IMR-90 (cell line): ENCODE measurements around the gene HLA-B. TPM values are rescaled to one million over a fixed set of nuclear protein-coding genes. Genes with fewer than 3 reads are reported as not detected.

Experiments used
- ATAC-seq: fragments of 200-7000 bp; cut with Tn5 transposase; 2 replicates; pipeline ENCODE4 v1.9.1; 2020; ENCODE audit warnings: low read depth, mild to moderate bottlenecking, moderate library complexity
- BruUV-seq: library from RNA; stranded (reverse); fragments of 400-500 nt; replicated peaks from 2 replicates; lab custom pipeline; 2021; lab: Mats Ljungman, UMichigan
- CTCF ChIA-PET: fragments of 300-600 bp; formaldehyde crosslinking; extraction: SDS; loops from one replicate; lab custom pipeline; 2021; ENCODE audit warnings: antibody characterized with exemption; lab: Yijun Ruan, JAX
- POLR2A ChIA-PET: fragments of 300-600 bp; sonication (Branson Sonifier 250); formaldehyde crosslinking; loops from one replicate; lab custom pipeline; 2022; ENCODE audit warnings: antibody characterized with exemption; ENCODE audit not compliant: unreplicated experiment; lab: Charles Lee
- DNase-seq: peaks from one replicate; pipeline ENCODE4 v3.0.0; 2013
- H2AFZ ChIP-seq: replicated peaks from 2 replicates; pipeline ENCODE3; 2013; ENCODE audit warnings: low read length, mild to moderate bottlenecking; ENCODE audit not compliant: poor library complexity
- H2AK5ac ChIP-seq: 2 replicates; pipeline ENCODE4 v1.6.1; 2013; ENCODE audit warnings: low read depth, low read length, inconsistent platforms
- H2AK9ac ChIP-seq: replicated peaks from 2 replicates; pipeline ENCODE3; 2013; ENCODE audit warnings: mild to moderate bottlenecking, low read depth, low read length, moderate library complexity; ENCODE audit not compliant: poor library complexity
- H2BK120ac ChIP-seq: 2 replicates; pipeline ENCODE4 v1.6.1; 2013; ENCODE audit warnings: low read depth, low read length, inconsistent platforms
- H2BK15ac ChIP-seq: 3 replicates; pipeline ENCODE4 v1.6.1; 2013; ENCODE audit warnings: low read depth, low read length, inconsistent platforms
- H2BK20ac ChIP-seq: 2 replicates; pipeline ENCODE4 v1.6.1; 2013; ENCODE audit warnings: low read depth, mild to moderate bottlenecking, inconsistent platforms, low read length, moderate library complexity
- H2BK5ac ChIP-seq: 2 replicates; pipeline ENCODE4 v1.6.1; 2013; ENCODE audit warnings: mild to moderate bottlenecking, low read depth, low read length, inconsistent platforms; ENCODE audit not compliant: poor library complexity, severe bottlenecking
- H3K14ac ChIP-seq: replicated peaks from 2 replicates; pipeline ENCODE4 v1.6.1; 2013; ENCODE audit warnings: low read depth, low read length, inconsistent platforms
- H3K18ac ChIP-seq: 2 replicates; pipeline ENCODE4 v1.6.1; 2013; ENCODE audit warnings: low read depth, low read length, control low read depth
- H3K23ac ChIP-seq: 2 replicates; pipeline ENCODE4 v1.6.1; 2013; ENCODE audit warnings: low read depth, low read length, inconsistent platforms
- H3K27ac ChIP-seq: 2 replicates; pipeline ENCODE4 v1.5.1; 2013; ENCODE audit warnings: mild to moderate bottlenecking, control low read depth, low read length; ENCODE audit not compliant: insufficient read depth
- H3K27me3 ChIP-seq: 2 replicates; pipeline ENCODE4 v1.6.1; 2013; ENCODE audit warnings: low read length; ENCODE audit not compliant: control insufficient read depth, insufficient read depth
- H3K36me3 ChIP-seq: 2 replicates; pipeline ENCODE4 v1.6.1; 2013; ENCODE audit warnings: low read length, mixed read lengths; ENCODE audit not compliant: control insufficient read depth, insufficient read depth
- H3K4ac ChIP-seq: 2 replicates; pipeline ENCODE4 v1.6.1; 2013; ENCODE audit warnings: low read depth, low read length, inconsistent platforms
- H3K4me1 ChIP-seq: 2 replicates; pipeline ENCODE4 v1.6.1; 2013; ENCODE audit warnings: low read length, mixed read lengths; ENCODE audit not compliant: control insufficient read depth, insufficient read depth
- H3K4me2 ChIP-seq: 2 replicates; pipeline ENCODE4 v1.6.1; 2013; ENCODE audit warnings: low read depth, mild to moderate bottlenecking, control low read depth, low read length, moderate library complexity
- H3K4me3 ChIP-seq: 2 replicates; pipeline ENCODE4 v1.5.1; 2013; ENCODE audit warnings: low read depth, mild to moderate bottlenecking, control low read depth, low read length, moderate library complexity; ENCODE audit not compliant: insufficient read depth
- H3K56ac ChIP-seq: 2 replicates; pipeline ENCODE4 v1.6.1; 2013; ENCODE audit warnings: low read length, inconsistent platforms; ENCODE audit not compliant: insufficient read depth; ENCODE audit errors: extremely low read depth
- H3K79me1 ChIP-seq, 2 experiments: 2 replicates each; pipeline ENCODE4 v1.6.1; 2013; ENCODE audit warnings: low read length in 2 of 2, inconsistent platforms in 1 of 2, low read depth in 1 of 2
- H3K9ac ChIP-seq: 2 replicates; pipeline ENCODE4 v1.6.1; 2013; ENCODE audit warnings: low read depth, low read length, control low read depth
- H3K9me1 ChIP-seq: 2 replicates; pipeline ENCODE4 v1.6.1; 2013; ENCODE audit warnings: low read length, inconsistent platforms; ENCODE audit not compliant: insufficient read depth
- H3K9me3 ChIP-seq: 2 replicates; pipeline ENCODE4 v1.6.1; 2013; ENCODE audit warnings: low read length; ENCODE audit not compliant: control insufficient read depth, insufficient read depth
- H4K20me1 ChIP-seq: 2 replicates; pipeline ENCODE4 v1.6.1; 2013; ENCODE audit warnings: low read length, inconsistent platforms; ENCODE audit not compliant: insufficient read depth
- H4K5ac ChIP-seq: 2 replicates; pipeline ENCODE4 v1.6.1; 2013; ENCODE audit warnings: mild to moderate bottlenecking, low read depth, low read length, control low read depth
- H4K8ac ChIP-seq, 2 experiments: 2 replicates each; pipeline ENCODE4 v1.6.1; 2013; ENCODE audit warnings: low read depth in 2 of 2, low read length in 2 of 2, control low read depth in 1 of 2, inconsistent platforms in 1 of 2
- H4K91ac ChIP-seq: 2 replicates; pipeline ENCODE4 v1.6.1; 2013; ENCODE audit warnings: low read depth, low read length, inconsistent platforms; ENCODE audit not compliant: insufficient read depth
- CEBPB ChIP-seq: IDR thresholded peaks from 2 replicates; pipeline ENCODE4 v1.6.1; 2012; ENCODE audit warnings: low read depth, low read length, improper control_type of control experiment
- CHD1 ChIP-seq: IDR thresholded peaks from 2 replicates; pipeline ENCODE4 v1.6.1; 2012; ENCODE audit warnings: low read depth, low read length, improper control_type of control experiment
- CTCF ChIP-seq: conservative IDR thresholded peaks from 2 replicates; pipeline ENCODE4 v1.5.1; 2012; ENCODE audit warnings: mild to moderate bottlenecking, low read depth, low read length, improper control_type of control experiment
- ELK1 ChIP-seq: fragments of 150-350 bp; IDR thresholded peaks from 2 replicates; pipeline ENCODE4 v1.6.1; 2016; ENCODE audit warnings: low read depth, mild to moderate bottlenecking, low read length, moderate library complexity, borderline replicate concordance
- FOS ChIP-seq: fragments of 150-350 bp; IDR thresholded peaks from 2 replicates; pipeline ENCODE4 v1.6.1; 2016; ENCODE audit warnings: low read depth, low read length
- MAFK ChIP-seq: IDR thresholded peaks from 2 replicates; pipeline ENCODE4 v1.6.1; 2012; ENCODE audit warnings: low read depth, low read length, improper control_type of control experiment
- MAZ ChIP-seq: IDR thresholded peaks from 2 replicates; pipeline ENCODE4 v1.6.1; 2012; ENCODE audit warnings: low read depth, mild to moderate bottlenecking, low read length, improper control_type of control experiment, moderate library complexity, borderline replicate concordance
- MXI1 ChIP-seq: IDR thresholded peaks from 2 replicates; pipeline ENCODE4 v1.6.1; 2012; ENCODE audit warnings: low read depth, mild to moderate bottlenecking, low read length, moderate library complexity, borderline replicate concordance
- POLR2A ChIP-seq: IDR thresholded peaks from 2 replicates; pipeline ENCODE4 v1.6.1; 2012; ENCODE audit warnings: mild to moderate bottlenecking, low read depth, low read length
- RAD21 ChIP-seq: IDR thresholded peaks from 2 replicates; pipeline ENCODE4 v1.6.1; 2012; ENCODE audit warnings: low read length, improper control_type of control experiment
- SMC3 ChIP-seq: fragments of 150-350 bp; IDR thresholded peaks from 2 replicates; pipeline ENCODE4 v1.6.1; 2016; ENCODE audit warnings: low read depth, mild to moderate bottlenecking, antibody characterized with exemption, low read length, moderate library complexity
- USF2 ChIP-seq: fragments of 150-350 bp; IDR thresholded peaks from 2 replicates; pipeline ENCODE4 v1.6.1; 2017; ENCODE audit warnings: mild to moderate bottlenecking, antibody characterized with exemption, low read length, low read depth
- WGBS, 2 experiments: methylation state at CpG; one replicate each; pipeline versions ENCODE4 v1.1.5 to v1.1.7; 2013; ENCODE audit warnings: missing lambda C conversion rate in 2 of 2; ENCODE audit not compliant: insufficient read length in 1 of 2; ENCODE audit errors: extremely low coverage in 2 of 2; 5-methylcytosine and 5-hydroxymethylcytosine counted together
- dilution Hi-C: fragments of 300-500 bp; cut with HindIII; formaldehyde crosslinking; loops from one replicate; pipeline ENCODE4 v1.14.3; 2018; ENCODE audit warnings: low sequenced_read_pairs; ENCODE audit not compliant: unreplicated experiment
- in situ Hi-C: fragments of 300-500 bp; cut with MboI; formaldehyde crosslinking; loops from 3 replicates; pipeline ENCODE4 v1.14.3; 2019; ENCODE audit warnings: low sequenced_read_pairs, inconsistent platforms, mixed read lengths
- intact Hi-C: fragments of 100-400 bp; cut with micrococcal nuclease; formaldehyde crosslinking; loops from 2 replicates; pipeline ENCODE4 v1.10.0; 2022
- polyA plus RNA-seq, 3 experiments: library from polyadenylated mRNA; depleted of rRNA; stranded (reverse); fragments of >200 nt; gene quantifications; 2 replicates each; pipeline ENCODE4 v1.2.3, GENCODE V29; 2012; ENCODE audit warnings: low replicate concordance in 1 of 3
- total RNA-seq: library from RNA; depleted of rRNA; stranded (reverse); fragments of >200 nt; gene quantifications from 2 replicates; pipeline ENCODE4 v1.2.3, GENCODE V29; 2012

HLA-B gene
- total and polyA plus RNA-seq, 2 of the 4 experiments (the other 2 are of a cell fraction), result 44.1 to 309 TPM

GRCh38 chr6:31351401-31352309 is 5.3 kb downstream of the HLA-B start:
- ChIA-PET POLR2A (no interaction called here), CTCF (no interaction called here)
- Histone ChIP-seq H3K56ac (no peak overlapping the region), H2BK15ac (no peak overlapping the region), H3K27ac (no peak overlapping the region), H4K5ac (no peak overlapping the region), H2BK20ac (no peak overlapping the region), H4K8ac (no peak overlapping the region), H3K4me2 (no peak overlapping the region), H2BK5ac (no peak overlapping the region), H2BK120ac (no peak overlapping the region), H3K9me1 (peaks cover 11% of the 10 kb centered on the region; the same call in 1 of the 2 replicates), H4K91ac (no peak overlapping the region), H4K20me1 (peaks cover 7% of the 10 kb centered on the region; the same call in 1 of the 2 replicates), H2AFZ (no peak overlapping the region), H3K18ac (no peak overlapping the region), H3K4ac (no peak overlapping the region), H3K4me1 (peaks cover 4% of the 10 kb centered on the region; the same call in 1 of the 2 replicates), H3K79me1 (peaks cover 5 to 17% of the 10 kb centered on the region in 2 experiments; a peak in 3 of 4 replicates), H3K27me3 (peaks cover 31% of the 10 kb centered on the region), H3K9me3 (no peaks in the 10 kb centered on the region), H3K36me3 (peaks cover 13% of the 10 kb centered on the region), H2AK5ac (no peak overlapping the region), H2AK9ac (no peak overlapping the region), H3K9ac (no peak overlapping the region), H3K4me3 (no peak overlapping the region), H3K23ac (no peak overlapping the region), H3K14ac (no peak overlapping the region)
- DNase-seq, result no peak
- BruUV-seq, result no TSS peak
- WGBS, 2 experiments, result 58% methylated on average over 1 of the region's 8 CpGs; no CpG with 5 or more reads in 1 of the 2 experiments
- dilution Hi-C loops, result no loop called here
- intact Hi-C loops, result loop anchor here (2.0 kb wide), 1 partner anchor 85 kb away; no protein-coding TSS in a partner anchor
- in situ Hi-C loops, result no loop called here
- no peak for ATAC-seq
- no peak for TF ChIP-seq RAD21
- no peak for TF ChIP-seq MXI1
- TF ChIP-seq FOS, result no peak
- TF ChIP-seq CTCF, result no peak
- no peak for TF ChIP-seq ELK1
- TF ChIP-seq POLR2A, result no peak
- no peak for TF ChIP-seq CHD1
- TF ChIP-seq SMC3, result no peak
- no peak for TF ChIP-seq MAFK
- no peak for TF ChIP-seq CEBPB
- TF ChIP-seq USF2, result no peak
- TF ChIP-seq MAZ, result no peak
